IMR-90 (cell line): ENCODE results near the gene SMYD2. TPM values are rescaled to one million over a fixed set of nuclear protein-coding genes. Genes with fewer than 3 reads are reported as not detected.

Source experiments
- ATAC-seq: fragments of 200-7000 bp; cut with Tn5 transposase; 2 replicates; pipeline ENCODE4 v1.9.1; 2020; ENCODE audit warnings: low read depth, mild to moderate bottlenecking, moderate library complexity
- BruUV-seq: library from RNA; stranded (reverse); fragments of 400-500 nt; replicated peaks from 2 replicates; lab custom pipeline; 2021; lab: Mats Ljungman, UMichigan
- CTCF ChIA-PET: fragments of 300-600 bp; formaldehyde crosslinking; extraction: SDS; loops from one replicate; lab custom pipeline; 2021; ENCODE audit warnings: antibody characterized with exemption; lab: Yijun Ruan, JAX
- POLR2A ChIA-PET: fragments of 300-600 bp; sonication (Branson Sonifier 250); formaldehyde crosslinking; loops from one replicate; lab custom pipeline; 2022; ENCODE audit warnings: antibody characterized with exemption; ENCODE audit not compliant: unreplicated experiment; lab: Charles Lee
- DNase-seq: peaks from one replicate; pipeline ENCODE4 v3.0.0; 2013
- H2AFZ ChIP-seq: replicated peaks from 2 replicates; pipeline ENCODE3; 2013; ENCODE audit warnings: low read length, mild to moderate bottlenecking; ENCODE audit not compliant: poor library complexity
- H2AK5ac ChIP-seq: 2 replicates; pipeline ENCODE4 v1.6.1; 2013; ENCODE audit warnings: low read depth, low read length, inconsistent platforms
- H2AK9ac ChIP-seq: replicated peaks from 2 replicates; pipeline ENCODE3; 2013; ENCODE audit warnings: mild to moderate bottlenecking, low read depth, low read length, moderate library complexity; ENCODE audit not compliant: poor library complexity
- H2BK120ac ChIP-seq: 2 replicates; pipeline ENCODE4 v1.6.1; 2013; ENCODE audit warnings: low read depth, low read length, inconsistent platforms
- H2BK15ac ChIP-seq: 3 replicates; pipeline ENCODE4 v1.6.1; 2013; ENCODE audit warnings: low read depth, low read length, inconsistent platforms
- H2BK20ac ChIP-seq: 2 replicates; pipeline ENCODE4 v1.6.1; 2013; ENCODE audit warnings: low read depth, mild to moderate bottlenecking, inconsistent platforms, low read length, moderate library complexity
- H2BK5ac ChIP-seq: 2 replicates; pipeline ENCODE4 v1.6.1; 2013; ENCODE audit warnings: mild to moderate bottlenecking, low read depth, low read length, inconsistent platforms; ENCODE audit not compliant: poor library complexity, severe bottlenecking
- H3K14ac ChIP-seq: replicated peaks from 2 replicates; pipeline ENCODE4 v1.6.1; 2013; ENCODE audit warnings: low read depth, low read length, inconsistent platforms
- H3K18ac ChIP-seq: 2 replicates; pipeline ENCODE4 v1.6.1; 2013; ENCODE audit warnings: low read depth, low read length, control low read depth
- H3K23ac ChIP-seq: 2 replicates; pipeline ENCODE4 v1.6.1; 2013; ENCODE audit warnings: low read depth, low read length, inconsistent platforms
- H3K27ac ChIP-seq: 2 replicates; pipeline ENCODE4 v1.5.1; 2013; ENCODE audit warnings: mild to moderate bottlenecking, control low read depth, low read length; ENCODE audit not compliant: insufficient read depth
- H3K27me3 ChIP-seq: 2 replicates; pipeline ENCODE4 v1.6.1; 2013; ENCODE audit warnings: low read length; ENCODE audit not compliant: control insufficient read depth, insufficient read depth
- H3K36me3 ChIP-seq: 2 replicates; pipeline ENCODE4 v1.6.1; 2013; ENCODE audit warnings: low read length, mixed read lengths; ENCODE audit not compliant: control insufficient read depth, insufficient read depth
- H3K4ac ChIP-seq: 2 replicates; pipeline ENCODE4 v1.6.1; 2013; ENCODE audit warnings: low read depth, low read length, inconsistent platforms
- H3K4me1 ChIP-seq: 2 replicates; pipeline ENCODE4 v1.6.1; 2013; ENCODE audit warnings: low read length, mixed read lengths; ENCODE audit not compliant: control insufficient read depth, insufficient read depth
- H3K4me2 ChIP-seq: 2 replicates; pipeline ENCODE4 v1.6.1; 2013; ENCODE audit warnings: low read depth, mild to moderate bottlenecking, control low read depth, low read length, moderate library complexity
- H3K4me3 ChIP-seq: 2 replicates; pipeline ENCODE4 v1.5.1; 2013; ENCODE audit warnings: low read depth, mild to moderate bottlenecking, control low read depth, low read length, moderate library complexity; ENCODE audit not compliant: insufficient read depth
- H3K56ac ChIP-seq: 2 replicates; pipeline ENCODE4 v1.6.1; 2013; ENCODE audit warnings: low read length, inconsistent platforms; ENCODE audit not compliant: insufficient read depth; ENCODE audit errors: extremely low read depth
- H3K79me1 ChIP-seq, 2 experiments: 2 replicates each; pipeline ENCODE4 v1.6.1; 2013; ENCODE audit warnings: low read length in 2 of 2, inconsistent platforms in 1 of 2, low read depth in 1 of 2
- H3K9ac ChIP-seq: 2 replicates; pipeline ENCODE4 v1.6.1; 2013; ENCODE audit warnings: low read depth, low read length, control low read depth
- H3K9me1 ChIP-seq: 2 replicates; pipeline ENCODE4 v1.6.1; 2013; ENCODE audit warnings: low read length, inconsistent platforms; ENCODE audit not compliant: insufficient read depth
- H3K9me3 ChIP-seq: 2 replicates; pipeline ENCODE4 v1.6.1; 2013; ENCODE audit warnings: low read length; ENCODE audit not compliant: control insufficient read depth, insufficient read depth
- H4K20me1 ChIP-seq: 2 replicates; pipeline ENCODE4 v1.6.1; 2013; ENCODE audit warnings: low read length, inconsistent platforms; ENCODE audit not compliant: insufficient read depth
- H4K5ac ChIP-seq: 2 replicates; pipeline ENCODE4 v1.6.1; 2013; ENCODE audit warnings: mild to moderate bottlenecking, low read depth, low read length, control low read depth
- H4K8ac ChIP-seq, 2 experiments: 2 replicates each; pipeline ENCODE4 v1.6.1; 2013; ENCODE audit warnings: low read depth in 2 of 2, low read length in 2 of 2, control low read depth in 1 of 2, inconsistent platforms in 1 of 2
- H4K91ac ChIP-seq: 2 replicates; pipeline ENCODE4 v1.6.1; 2013; ENCODE audit warnings: low read depth, low read length, inconsistent platforms; ENCODE audit not compliant: insufficient read depth
- CHD1 ChIP-seq: IDR thresholded peaks from 2 replicates; pipeline ENCODE4 v1.6.1; 2012; ENCODE audit warnings: low read depth, low read length, improper control_type of control experiment
- FOS ChIP-seq: fragments of 150-350 bp; IDR thresholded peaks from 2 replicates; pipeline ENCODE4 v1.6.1; 2016; ENCODE audit warnings: low read depth, low read length
- MAZ ChIP-seq: IDR thresholded peaks from 2 replicates; pipeline ENCODE4 v1.6.1; 2012; ENCODE audit warnings: low read depth, mild to moderate bottlenecking, low read length, improper control_type of control experiment, moderate library complexity, borderline replicate concordance
- POLR2A ChIP-seq: IDR thresholded peaks from 2 replicates; pipeline ENCODE4 v1.6.1; 2012; ENCODE audit warnings: mild to moderate bottlenecking, low read depth, low read length
- RAD21 ChIP-seq: IDR thresholded peaks from 2 replicates; pipeline ENCODE4 v1.6.1; 2012; ENCODE audit warnings: low read length, improper control_type of control experiment
- RCOR1 ChIP-seq: IDR thresholded peaks from 2 replicates; pipeline ENCODE4 v1.6.1; 2012; ENCODE audit warnings: mild to moderate bottlenecking, low read length, improper control_type of control experiment; ENCODE audit not compliant: insufficient replicate concordance
- SMC3 ChIP-seq: fragments of 150-350 bp; IDR thresholded peaks from 2 replicates; pipeline ENCODE4 v1.6.1; 2016; ENCODE audit warnings: low read depth, mild to moderate bottlenecking, antibody characterized with exemption, low read length, moderate library complexity
- WGBS, 2 experiments: methylation state at CpG; one replicate each; pipeline versions ENCODE4 v1.1.5 to v1.1.7; 2013; ENCODE audit warnings: missing lambda C conversion rate in 2 of 2; ENCODE audit not compliant: insufficient read length in 1 of 2; ENCODE audit errors: extremely low coverage in 2 of 2; 5-methylcytosine and 5-hydroxymethylcytosine counted together
- dilution Hi-C: fragments of 300-500 bp; cut with HindIII; formaldehyde crosslinking; loops from one replicate; pipeline ENCODE4 v1.14.3; 2018; ENCODE audit warnings: low sequenced_read_pairs; ENCODE audit not compliant: unreplicated experiment
- in situ Hi-C: fragments of 300-500 bp; cut with MboI; formaldehyde crosslinking; loops from 3 replicates; pipeline ENCODE4 v1.14.3; 2019; ENCODE audit warnings: low sequenced_read_pairs, inconsistent platforms, mixed read lengths
- intact Hi-C: fragments of 100-400 bp; cut with micrococcal nuclease; formaldehyde crosslinking; loops from 2 replicates; pipeline ENCODE4 v1.10.0; 2022
- polyA plus RNA-seq, 3 experiments: library from polyadenylated mRNA; depleted of rRNA; stranded (reverse); fragments of >200 nt; gene quantifications; 2 replicates each; pipeline ENCODE4 v1.2.3, GENCODE V29; 2012; ENCODE audit warnings: low replicate concordance in 1 of 3
- total RNA-seq: library from RNA; depleted of rRNA; stranded (reverse); fragments of >200 nt; gene quantifications from 2 replicates; pipeline ENCODE4 v1.2.3, GENCODE V29; 2012
- TF ChIP-seq, protein P1 (sequence below): fragments of 150-350 bp; IDR thresholded peaks from 2 replicates; pipeline ENCODE4 v1.6.1; 2016; ENCODE audit warnings: low read depth, mild to moderate bottlenecking, low read length, moderate library complexity, borderline replicate concordance
- TF ChIP-seq, protein P2 (sequence below): fragments of 150-350 bp; IDR thresholded peaks from 2 replicates; pipeline ENCODE4 v1.6.1; 2017; ENCODE audit warnings: mild to moderate bottlenecking, antibody characterized with exemption, low read length, low read depth
- TF ChIP-seq, protein P3 (sequence below): conservative IDR thresholded peaks from 2 replicates; pipeline ENCODE4 v1.5.1; 2012; ENCODE audit warnings: mild to moderate bottlenecking, low read depth, low read length, improper control_type of control experiment

The SMYD2 gene
- total and polyA plus RNA-seq, 2 of the 4 experiments (the other 2 are of a cell fraction), result 32.7 to 61.7 TPM

DNA sequence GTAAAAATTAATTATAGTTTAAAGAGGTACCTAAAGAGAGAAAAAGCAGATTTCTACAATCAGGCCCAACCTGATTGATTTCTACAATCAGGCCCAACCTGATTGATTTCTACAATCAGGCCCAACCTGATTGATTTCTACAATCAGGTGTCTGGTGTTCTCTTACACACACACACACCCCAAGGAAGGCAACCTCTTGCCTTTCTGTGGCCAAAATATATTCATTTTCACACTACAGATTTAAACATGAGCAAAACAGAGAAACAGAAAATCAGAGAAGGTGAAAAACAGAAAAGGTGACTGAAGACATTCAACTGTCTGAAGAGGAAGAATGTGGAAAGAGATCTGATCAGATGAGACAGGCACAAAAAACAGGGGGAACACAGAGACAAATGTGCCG lies 104.5 kb downstream of the SMYD2 start:
- intact Hi-C loops (no loop called here), dilution Hi-C loops (no loop called here), in situ Hi-C loops (loop anchor here (5.0 kb wide), 1 partner anchor 202 kb away; no protein-coding TSS in a partner anchor)
- Histone ChIP-seq H3K4me1 (no peaks in the 10 kb centered on the region), H3K9me1 (peaks cover under 1% of the 10 kb centered on the region), H2BK20ac (no peak overlapping the region), H2BK15ac (no peak overlapping the region), H3K27me3 (no peaks in the 10 kb centered on the region), H3K27ac (no peak overlapping the region), H3K23ac (no peak overlapping the region), H3K79me1 (peaks cover 21 to 46% of the 10 kb centered on the region in 2 experiments), H2AK5ac (no peak overlapping the region), H3K56ac (no peak overlapping the region), H4K5ac (no peak overlapping the region), H2BK120ac (no peak overlapping the region), H3K36me3 (peaks cover 49% of the 10 kb centered on the region), H2AFZ (no peak overlapping the region), H3K18ac (no peak overlapping the region), H3K14ac (no peak overlapping the region), H4K20me1 (no peaks in the 10 kb centered on the region), H2AK9ac (no peak overlapping the region), H3K9ac (no peak overlapping the region), H2BK5ac (no peak overlapping the region), H3K4ac (no peak overlapping the region), H3K9me3 (no peaks in the 10 kb centered on the region), H4K91ac (no peak overlapping the region), H4K8ac (no peak overlapping the region), H3K4me2 (no peak overlapping the region), H3K4me3 (no peak overlapping the region)
- no TSS peak for BruUV-seq
- TF ChIP-seq, protein P1, sequence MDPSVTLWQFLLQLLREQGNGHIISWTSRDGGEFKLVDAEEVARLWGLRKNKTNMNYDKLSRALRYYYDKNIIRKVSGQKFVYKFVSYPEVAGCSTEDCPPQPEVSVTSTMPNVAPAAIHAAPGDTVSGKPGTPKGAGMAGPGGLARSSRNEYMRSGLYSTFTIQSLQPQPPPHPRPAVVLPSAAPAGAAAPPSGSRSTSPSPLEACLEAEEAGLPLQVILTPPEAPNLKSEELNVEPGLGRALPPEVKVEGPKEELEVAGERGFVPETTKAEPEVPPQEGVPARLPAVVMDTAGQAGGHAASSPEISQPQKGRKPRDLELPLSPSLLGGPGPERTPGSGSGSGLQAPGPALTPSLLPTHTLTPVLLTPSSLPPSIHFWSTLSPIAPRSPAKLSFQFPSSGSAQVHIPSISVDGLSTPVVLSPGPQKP, result no peak
- TF ChIP-seq MAZ (no peak), CHD1 (no peak), POLR2A (no peak), FOS (no peak), SMC3 (no peak), RCOR1 (no peak), RAD21 (no peak)
- TF ChIP-seq, protein P2, sequence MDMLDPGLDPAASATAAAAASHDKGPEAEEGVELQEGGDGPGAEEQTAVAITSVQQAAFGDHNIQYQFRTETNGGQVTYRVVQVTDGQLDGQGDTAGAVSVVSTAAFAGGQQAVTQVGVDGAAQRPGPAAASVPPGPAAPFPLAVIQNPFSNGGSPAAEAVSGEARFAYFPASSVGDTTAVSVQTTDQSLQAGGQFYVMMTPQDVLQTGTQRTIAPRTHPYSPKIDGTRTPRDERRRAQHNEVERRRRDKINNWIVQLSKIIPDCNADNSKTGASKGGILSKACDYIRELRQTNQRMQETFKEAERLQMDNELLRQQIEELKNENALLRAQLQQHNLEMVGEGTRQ, result no peak
- TF ChIP-seq, protein P3, sequence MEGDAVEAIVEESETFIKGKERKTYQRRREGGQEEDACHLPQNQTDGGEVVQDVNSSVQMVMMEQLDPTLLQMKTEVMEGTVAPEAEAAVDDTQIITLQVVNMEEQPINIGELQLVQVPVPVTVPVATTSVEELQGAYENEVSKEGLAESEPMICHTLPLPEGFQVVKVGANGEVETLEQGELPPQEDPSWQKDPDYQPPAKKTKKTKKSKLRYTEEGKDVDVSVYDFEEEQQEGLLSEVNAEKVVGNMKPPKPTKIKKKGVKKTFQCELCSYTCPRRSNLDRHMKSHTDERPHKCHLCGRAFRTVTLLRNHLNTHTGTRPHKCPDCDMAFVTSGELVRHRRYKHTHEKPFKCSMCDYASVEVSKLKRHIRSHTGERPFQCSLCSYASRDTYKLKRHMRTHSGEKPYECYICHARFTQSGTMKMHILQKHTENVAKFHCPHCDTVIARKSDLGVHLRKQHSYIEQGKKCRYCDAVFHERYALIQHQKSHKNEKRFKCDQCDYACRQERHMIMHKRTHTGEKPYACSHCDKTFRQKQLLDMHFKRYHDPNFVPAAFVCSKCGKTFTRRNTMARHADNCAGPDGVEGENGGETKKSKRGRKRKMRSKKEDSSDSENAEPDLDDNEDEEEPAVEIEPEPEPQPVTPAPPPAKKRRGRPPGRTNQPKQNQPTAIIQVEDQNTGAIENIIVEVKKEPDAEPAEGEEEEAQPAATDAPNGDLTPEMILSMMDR, result no peak
- ATAC-seq (no peak), DNase-seq (no peak)
- no CpG with 5 or more reads among the region's 1 CpG for WGBS, 2 experiments
- ChIA-PET CTCF (no interaction called here), POLR2A (interaction anchor here (0.6 kb wide), 1 partner anchor 17 kb away, joined by 10 read pairs; no protein-coding TSS in a partner anchor)
